Trophoblast cell (in vitro differentiated cells and primary cell): ENCODE measurements around the gene SGCA.

Experiments
- DNase-seq, 2 donors: peaks; one replicate each; pipeline ENCODE4 v3.0.0-alpha.2; 2016
- H2AFZ ChIP-seq: 2 replicates; pipeline ENCODE4 v1.6.1; 2013; ENCODE audit warnings: low read length, moderate library complexity, mild to moderate bottlenecking; ENCODE audit not compliant: insufficient read depth, poor library complexity
- H2AK5ac ChIP-seq: 2 replicates; pipeline ENCODE4 v1.6.1; 2013; ENCODE audit warnings: mild to moderate bottlenecking, low read length
- H2BK120ac ChIP-seq: 2 replicates; pipeline ENCODE4 v1.6.1; 2013; ENCODE audit warnings: low read length, mild to moderate bottlenecking, moderate library complexity; ENCODE audit not compliant: insufficient read depth, poor library complexity
- H2BK12ac ChIP-seq: 2 replicates; pipeline ENCODE4 v1.6.1; 2013; ENCODE audit warnings: mild to moderate bottlenecking, low read length, moderate library complexity
- H2BK5ac ChIP-seq: 2 replicates; pipeline ENCODE4 v1.6.1; 2013; ENCODE audit warnings: low read length, low read depth, moderate library complexity, mild to moderate bottlenecking; ENCODE audit not compliant: poor library complexity
- H3K14ac ChIP-seq: 2 replicates; pipeline ENCODE4 v1.6.1; 2013; ENCODE audit warnings: mild to moderate bottlenecking, low read length
- H3K18ac ChIP-seq: 2 replicates; pipeline ENCODE4 v1.6.1; 2013; ENCODE audit warnings: mild to moderate bottlenecking, low read length
- H3K23ac ChIP-seq: 2 replicates; pipeline ENCODE4 v1.6.1; 2013; ENCODE audit warnings: low read length
- H3K27ac ChIP-seq: 2 replicates; pipeline ENCODE4 v1.5.1; 2013; ENCODE audit warnings: low read depth, mild to moderate bottlenecking, inconsistent platforms, low read length, moderate library complexity
- H3K27me3 ChIP-seq: 2 replicates; pipeline ENCODE4 v1.6.1; 2013; ENCODE audit warnings: inconsistent platforms, mild to moderate bottlenecking, low read length, moderate library complexity; ENCODE audit not compliant: insufficient read depth
- H3K36me3 ChIP-seq, 2 experiments: 1 replicate in 1 of 2; 2 replicates in 1 of 2; pipeline ENCODE4 v1.6.1; 2013; ENCODE audit warnings: low read length in 2 of 2, mild to moderate bottlenecking in 2 of 2, moderate library complexity in 1 of 2; ENCODE audit not compliant: insufficient read depth in 2 of 2, control insufficient read depth in 1 of 2
- H3K4ac ChIP-seq: 2 replicates; pipeline ENCODE4 v1.6.1; 2013; ENCODE audit warnings: low read depth, mild to moderate bottlenecking, low read length, moderate library complexity
- H3K4me1 ChIP-seq, 2 experiments: 1 replicate in 1 of 2; 2 replicates in 1 of 2; pipeline ENCODE4 v1.6.1; 2013; ENCODE audit warnings: low read length in 2 of 2, mild to moderate bottlenecking in 2 of 2, moderate library complexity in 1 of 2; ENCODE audit not compliant: insufficient read depth in 2 of 2, control insufficient read depth in 1 of 2
- H3K4me2 ChIP-seq: 2 replicates; pipeline ENCODE4 v1.6.1; 2013; ENCODE audit warnings: inconsistent platforms, mild to moderate bottlenecking, low read length, moderate library complexity
- H3K4me3 ChIP-seq: 2 replicates; pipeline ENCODE4 v1.5.1; 2013; ENCODE audit warnings: mild to moderate bottlenecking, low read depth, low read length, inconsistent platforms
- H3K79me1 ChIP-seq: one replicate; pipeline ENCODE4 v1.6.1; 2013; ENCODE audit warnings: low read length
- H3K79me2 ChIP-seq: 2 replicates; pipeline ENCODE4 v1.6.1; 2013; ENCODE audit warnings: low read length, mild to moderate bottlenecking; ENCODE audit not compliant: control insufficient read depth, insufficient read depth, poor library complexity
- H3K9ac ChIP-seq: 2 replicates; pipeline ENCODE4 v1.6.1; 2013; ENCODE audit warnings: mild to moderate bottlenecking, low read length
- H3K9me3 ChIP-seq: 2 replicates; pipeline ENCODE4 v1.6.1; 2013; ENCODE audit warnings: low read depth, mild to moderate bottlenecking, control low read depth, inconsistent platforms, low read length; ENCODE audit not compliant: insufficient read depth
- H4K12ac ChIP-seq: 2 replicates; pipeline ENCODE4 v1.6.1; 2013; ENCODE audit warnings: low read depth, mild to moderate bottlenecking, low read length, moderate library complexity
- H4K8ac ChIP-seq: 2 replicates; pipeline ENCODE4 v1.6.1; 2013; ENCODE audit warnings: low read depth, mild to moderate bottlenecking, low read length, moderate library complexity
- H4K91ac ChIP-seq: one replicate; pipeline ENCODE4 v1.6.1; 2013; ENCODE audit warnings: low read depth, mild to moderate bottlenecking, low read length, moderate library complexity
- WGBS: extraction: QIAGEN DNeasy Blood & Tissue Kit; methylation state at CpG from one replicate; pipeline ENCODE4 v1.1.7; 2013; ENCODE audit warnings: missing lambda C conversion rate; ENCODE audit not compliant: insufficient read length, insufficient coverage; ENCODE audit errors: extremely low coverage; 5-methylcytosine and 5-hydroxymethylcytosine counted together

Gene SGCA

GRCh38 chr17:50218071-50218759 lies 52.4 kb downstream of the SGCA start:
- Histone ChIP-seq H3K4me2 (no peak overlapping the region), H3K4me3 (no peak overlapping the region), H4K12ac (no peak overlapping the region), H3K27me3 (no peaks in the 10 kb centered on the region), H3K27ac (no peak overlapping the region), H3K79me1 (peaks cover 21% of the 10 kb centered on the region), H3K4me1 (peaks cover 28 to 30% of the 10 kb centered on the region in 2 experiments), H2AFZ (no peak overlapping the region), H3K14ac (no peak overlapping the region), H4K8ac (no peak overlapping the region), H3K4ac (no peak overlapping the region), H4K91ac (no peak overlapping the region), H2BK5ac (no peak overlapping the region), H3K79me2 (peaks cover 1% of the 10 kb centered on the region), H3K36me3 (no peaks in the 10 kb centered on the region), H2BK120ac (no peak overlapping the region), H3K18ac (no peak overlapping the region), H3K9me3 (no peaks in the 10 kb centered on the region), H3K23ac (no peak overlapping the region), H2AK5ac (no peak overlapping the region), H2BK12ac (no peak overlapping the region), H3K9ac (no peak overlapping the region)
- no CpG with 5 or more reads among the region's 3 CpGs for WGBS
- DNase-seq: no peak

GRCh38 chr17:50218771-50219315 lies 53.0 kb downstream of the SGCA start:
- no peak overlapping the region for H2BK5ac ChIP-seq
- H3K23ac ChIP-seq: no peak overlapping the region
- H3K4me1 ChIP-seq: peaks cover 28 to 30% of the 10 kb centered on the region in 2 experiments
- H3K4me2 ChIP-seq: no peak overlapping the region
- H3K9ac ChIP-seq: no peak overlapping the region
- H4K12ac ChIP-seq: no peak overlapping the region
- H3K4me3 ChIP-seq: no peak overlapping the region
- no peak overlapping the region for H3K18ac ChIP-seq
- H2AK5ac ChIP-seq: no peak overlapping the region
- no peak overlapping the region for H3K4ac ChIP-seq
- peak overlapping the region; percentile 39 for H2BK12ac ChIP-seq
- H4K8ac ChIP-seq: no peak overlapping the region
- no CpG with 5 or more reads among the region's 1 CpG for WGBS
- DNase-seq: peak in 1 of 2 donors; percentile 26
- no peaks in the 10 kb centered on the region for H3K9me3 ChIP-seq
- peaks cover 1% of the 10 kb centered on the region for H3K79me2 ChIP-seq
- no peaks in the 10 kb centered on the region for H3K36me3 ChIP-seq
- no peak overlapping the region for H3K14ac ChIP-seq
- no peak overlapping the region for H2BK120ac ChIP-seq
- H3K79me1 ChIP-seq: peaks cover 21% of the 10 kb centered on the region
- peak overlapping the region; percentile 29 for H3K27ac ChIP-seq
- no peak overlapping the region for H2AFZ ChIP-seq
- peak overlapping the region; percentile 43 for H4K91ac ChIP-seq
- H3K27me3 ChIP-seq: no peaks in the 10 kb centered on the region

- no peaks in the 10 kb centered on the region for H3K27me3 ChIP-seq
- H2BK5ac ChIP-seq: peak overlapping the region; percentile 70
- H2BK120ac ChIP-seq: peak overlapping the region; percentile 27
- WGBS: no CpG with 5 or more reads among the region's 5 CpGs
- no peak overlapping the region for H3K4ac ChIP-seq
- H3K23ac ChIP-seq: no peak overlapping the region
- no peaks in the 10 kb centered on the region for H3K9me3 ChIP-seq
- peaks cover 18% of the 10 kb centered on the region for H3K79me1 ChIP-seq
- H3K36me3 ChIP-seq: no peaks in the 10 kb centered on the region
- no peak overlapping the region for H2AFZ ChIP-seq
- peak overlapping the region; percentile 44 for H4K8ac ChIP-seq
- H4K12ac ChIP-seq: no peak overlapping the region
- no peak overlapping the region for H3K4me2 ChIP-seq
- no peak overlapping the region for H3K9ac ChIP-seq
- no peak overlapping the region for H2AK5ac ChIP-seq
- peaks cover 26 to 28% of the 10 kb centered on the region in 2 experiments for H3K4me1 ChIP-seq
- no peak overlapping the region for H3K4me3 ChIP-seq
- no peak for DNase-seq
- H3K27ac ChIP-seq: peak overlapping the region; percentile 29
- peaks cover 1% of the 10 kb centered on the region for H3K79me2 ChIP-seq
- H3K14ac ChIP-seq: no peak overlapping the region
- H2BK12ac ChIP-seq: peak overlapping the region; percentile 42
- H4K91ac ChIP-seq: no peak overlapping the region
- H3K18ac ChIP-seq: no peak overlapping the region
Measured at GRCh38 chr17:50219342-50219741, 53.5 kb downstream of the SGCA start.

- H2BK120ac ChIP-seq: peak overlapping the region; percentile 8
- no peak overlapping the region for H3K23ac ChIP-seq
- H3K4me2 ChIP-seq: no peak overlapping the region
- peak overlapping the region; percentile 1 for H3K27ac ChIP-seq
- peaks cover 1% of the 10 kb centered on the region for H3K79me2 ChIP-seq
- no peaks in the 10 kb centered on the region for H3K36me3 ChIP-seq
- no peaks in the 10 kb centered on the region for H3K27me3 ChIP-seq
- no CpG with 5 or more reads among the region's 4 CpGs for WGBS
- H2AK5ac ChIP-seq: no peak overlapping the region
- peak overlapping the region; percentile 17 for H3K18ac ChIP-seq
- H3K9me3 ChIP-seq: no peaks in the 10 kb centered on the region
- peak overlapping the region; percentile 40 for H4K8ac ChIP-seq
- no peak for DNase-seq
- H4K12ac ChIP-seq: no peak overlapping the region
- peak overlapping the region; percentile 10 for H4K91ac ChIP-seq
- no peak overlapping the region for H3K4me3 ChIP-seq
- peak overlapping the region; percentile 1 for H2BK5ac ChIP-seq
- peak overlapping the region; percentile 37 for H2BK12ac ChIP-seq
- H3K79me1 ChIP-seq: peaks cover 13% of the 10 kb centered on the region
- H2AFZ ChIP-seq: no peak overlapping the region
- peak overlapping the region; percentile 22 for H3K9ac ChIP-seq
- H3K14ac ChIP-seq: no peak overlapping the region
- H3K4me1 ChIP-seq: peaks cover 20 to 22% of the 10 kb centered on the region in 2 experiments
- H3K4ac ChIP-seq: no peak overlapping the region
Measured at GRCh38 chr17:50219939-50220465, 54.2 kb downstream of the SGCA start.
